Smooth muscle cell (in vitro differentiated cells): ENCODE results near the gene PITPNC1. TPM values are rescaled to one million over a fixed set of nuclear protein-coding genes. Genes with fewer than 3 reads are reported as not detected.

Experiments
- DNase-seq: peaks from one replicate; lab custom pipeline; 2025; ENCODE audit not compliant: unreplicated experiment; lab: John Stamatoyannopoulos, UW
- H2AFZ ChIP-seq: fragments of 200-600 bp; sonication (generic); 2 replicates; pipeline ENCODE4 v1.6.0; 2016; ENCODE audit warnings: antibody characterized with exemption, low read depth, mild to moderate bottlenecking
- H3F3A ChIP-seq: fragments of 200-600 bp; sonication (generic); 2 replicates; pipeline ENCODE4 v1.6.0; 2017; ENCODE audit warnings: antibody characterized with exemption, low read depth
- H3K27ac ChIP-seq: fragments of 200-600 bp; sonication (generic); 2 replicates; pipeline ENCODE4 v1.5.1; 2016; ENCODE audit warnings: low read depth, mild to moderate bottlenecking
- H3K27me3 ChIP-seq: fragments of 200-600 bp; sonication (generic); 2 replicates; pipeline ENCODE4 v1.6.1; 2016; ENCODE audit warnings: low read depth, mild to moderate bottlenecking
- H3K36me3 ChIP-seq: fragments of 200-600 bp; sonication (generic); 2 replicates; pipeline ENCODE4 v1.5.1; 2016; ENCODE audit warnings: low read depth
- H3K4me1 ChIP-seq: fragments of 200-600 bp; sonication (generic); 2 replicates; pipeline ENCODE4 v1.5.1; 2016; ENCODE audit warnings: low read depth
- H3K4me2 ChIP-seq: fragments of 200-600 bp; sonication (generic); 2 replicates; pipeline ENCODE4 v1.6.0; 2016; ENCODE audit warnings: mild to moderate bottlenecking
- H3K4me3 ChIP-seq: fragments of 200-600 bp; sonication (generic); 2 replicates; pipeline ENCODE4 v1.5.1; 2016; ENCODE audit warnings: mild to moderate bottlenecking
- H3K79me2 ChIP-seq: fragments of 200-600 bp; sonication (generic); 2 replicates; pipeline ENCODE4 v1.6.0; 2016; ENCODE audit warnings: low read depth, mild to moderate bottlenecking
- H3K9ac ChIP-seq: fragments of 200-600 bp; sonication (generic); 2 replicates; pipeline ENCODE4 v1.6.0; 2016; ENCODE audit warnings: low read depth
- H3K9me3 ChIP-seq: fragments of 200-600 bp; sonication (generic); replicated peaks from 2 replicates; pipeline ENCODE4 v1.5.1; 2016; ENCODE audit warnings: low read depth
- H4K20me1 ChIP-seq: fragments of 200-600 bp; sonication (generic); 2 replicates; pipeline ENCODE4 v1.6.0; 2016; ENCODE audit warnings: low read depth
- WGBS: methylation state at CpG from one replicate; pipeline ENCODE4 v1.1.7; 2016; ENCODE audit warnings: low lambda C conversion rate; 5-methylcytosine and 5-hydroxymethylcytosine counted together
- polyA plus RNA-seq: library from polyadenylated mRNA; unstranded; fragments of >200 nt; fragmentation: Nextera tagmentation; extraction: Ambion mirVana; gene quantifications from 2 replicates; pipeline ENCODE4 v1.2.1, GENCODE V29; 2016
- total RNA-seq: library from RNA; depleted of rRNA; stranded (reverse); fragments of >200 nt; gene quantifications from 2 replicates; pipeline ENCODE4 v1.2.3, GENCODE V29; 2014
- TF ChIP-seq, protein P1 (sequence below): fragments of 200-600 bp; sonication (generic); IDR thresholded peaks from 2 replicates; pipeline ENCODE4 v1.5.1; 2017; ENCODE audit warnings: borderline replicate concordance, mild to moderate bottlenecking, antibody characterized with exemption; ENCODE audit not compliant: insufficient read depth, poor library complexity, severe bottlenecking

The PITPNC1 gene
- total and polyA plus RNA-seq, 2 experiments from 2014 or later: 9.6 to 12.5 TPM

DNA sequence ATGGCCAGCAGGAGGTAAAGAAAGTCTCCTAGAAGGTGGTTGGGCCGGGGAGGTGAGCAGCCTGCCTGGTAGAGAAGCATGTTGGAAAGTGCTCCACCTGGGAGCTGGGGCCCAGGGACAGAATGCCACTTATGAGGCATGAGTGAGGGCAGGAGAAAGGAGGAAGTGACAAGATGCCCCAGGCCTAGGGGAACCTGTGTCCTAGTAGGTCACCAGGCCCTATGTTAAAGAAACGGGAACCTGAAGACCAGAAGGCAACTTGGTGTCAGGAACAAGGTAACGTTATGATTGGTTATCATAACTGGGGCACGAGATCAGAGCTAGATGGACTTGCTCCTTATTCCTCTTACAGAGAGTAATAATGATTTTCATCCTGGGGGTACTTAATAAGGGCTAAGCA, 34.3 kb downstream of the PITPNC1 start:
- Histone ChIP-seq H4K20me1 (no peaks in the 10 kb centered on the region), H3K9ac (no peak overlapping the region), H3K4me2 (no peak overlapping the region), H3K79me2 (peaks cover 11% of the 10 kb centered on the region), H3K4me1 (no peaks in the 10 kb centered on the region), H3K27me3 (no peaks in the 10 kb centered on the region), H3F3A (no peaks in the 10 kb centered on the region), H3K9me3 (no peaks in the 10 kb centered on the region), H2AFZ (no peak overlapping the region), H3K36me3 (no peaks in the 10 kb centered on the region), H3K27ac (no peak overlapping the region), H3K4me3 (no peak overlapping the region)
- TF ChIP-seq, protein P1, sequence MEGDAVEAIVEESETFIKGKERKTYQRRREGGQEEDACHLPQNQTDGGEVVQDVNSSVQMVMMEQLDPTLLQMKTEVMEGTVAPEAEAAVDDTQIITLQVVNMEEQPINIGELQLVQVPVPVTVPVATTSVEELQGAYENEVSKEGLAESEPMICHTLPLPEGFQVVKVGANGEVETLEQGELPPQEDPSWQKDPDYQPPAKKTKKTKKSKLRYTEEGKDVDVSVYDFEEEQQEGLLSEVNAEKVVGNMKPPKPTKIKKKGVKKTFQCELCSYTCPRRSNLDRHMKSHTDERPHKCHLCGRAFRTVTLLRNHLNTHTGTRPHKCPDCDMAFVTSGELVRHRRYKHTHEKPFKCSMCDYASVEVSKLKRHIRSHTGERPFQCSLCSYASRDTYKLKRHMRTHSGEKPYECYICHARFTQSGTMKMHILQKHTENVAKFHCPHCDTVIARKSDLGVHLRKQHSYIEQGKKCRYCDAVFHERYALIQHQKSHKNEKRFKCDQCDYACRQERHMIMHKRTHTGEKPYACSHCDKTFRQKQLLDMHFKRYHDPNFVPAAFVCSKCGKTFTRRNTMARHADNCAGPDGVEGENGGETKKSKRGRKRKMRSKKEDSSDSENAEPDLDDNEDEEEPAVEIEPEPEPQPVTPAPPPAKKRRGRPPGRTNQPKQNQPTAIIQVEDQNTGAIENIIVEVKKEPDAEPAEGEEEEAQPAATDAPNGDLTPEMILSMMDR: no peak
- 95% methylated on average over 4 of the region's 4 CpGs for WGBS
- no peak for DNase-seq

DNA sequence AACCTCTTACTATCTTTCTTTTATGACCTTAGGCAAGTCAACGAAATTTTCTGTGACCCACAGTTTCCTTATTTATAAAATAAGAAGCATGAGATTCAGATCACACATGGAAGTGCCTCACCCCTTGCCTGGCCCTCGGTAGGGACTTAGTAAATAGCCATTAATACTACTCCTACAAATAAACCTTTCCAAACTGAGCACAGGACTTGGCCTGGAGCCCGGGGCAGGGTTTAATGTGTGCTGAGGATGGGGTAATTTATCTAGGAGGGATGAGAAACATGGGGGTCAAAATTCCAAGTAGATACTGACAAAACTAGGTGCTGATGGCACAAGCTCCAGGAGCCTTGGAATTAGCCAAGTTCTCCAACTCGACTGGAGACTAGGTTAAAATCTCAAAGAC, 35.0 kb downstream of the PITPNC1 start:
- Histone ChIP-seq H3K4me2 (no peak overlapping the region), H3K79me2 (peaks cover 11% of the 10 kb centered on the region), H3K36me3 (no peaks in the 10 kb centered on the region), H3K9ac (no peak overlapping the region), H3K27me3 (no peaks in the 10 kb centered on the region), H3K9me3 (no peaks in the 10 kb centered on the region), H3F3A (no peaks in the 10 kb centered on the region), H3K4me3 (no peak overlapping the region), H3K4me1 (no peaks in the 10 kb centered on the region), H2AFZ (no peak overlapping the region), H3K27ac (no peak overlapping the region), H4K20me1 (no peaks in the 10 kb centered on the region)
- no peak for DNase-seq
- 88% methylated on average over 4 of the region's 4 CpGs for WGBS
- TF ChIP-seq, protein P1: no peak

DNA sequence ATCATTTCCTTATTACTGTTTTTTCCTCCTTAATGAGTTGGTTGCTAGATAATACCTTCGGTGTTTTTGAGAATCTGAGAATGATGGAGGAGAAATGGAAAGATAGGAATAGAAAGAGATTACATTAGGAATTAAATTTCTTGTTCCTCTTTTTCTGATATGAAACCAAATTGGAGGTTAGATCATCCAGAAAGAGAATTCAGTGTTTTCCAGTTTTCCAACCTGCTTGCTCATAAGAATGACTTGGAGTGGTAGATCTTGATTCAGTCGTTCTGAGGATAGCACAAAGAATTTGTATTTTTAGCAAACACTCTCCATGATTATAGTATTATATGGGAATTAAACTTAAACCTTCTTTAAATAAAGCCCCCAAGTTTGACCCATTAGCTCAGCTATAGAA, 35.9 kb downstream of the PITPNC1 start:
- H3K9me3 ChIP-seq: no peaks in the 10 kb centered on the region
- H2AFZ ChIP-seq: no peak overlapping the region
- no peak for DNase-seq
- 96% methylated on average over 2 of the region's 2 CpGs for WGBS
- no peaks in the 10 kb centered on the region for H3K36me3 ChIP-seq
- no peaks in the 10 kb centered on the region for H4K20me1 ChIP-seq
- no peak overlapping the region for H3K4me3 ChIP-seq
- no peak overlapping the region for H3K4me2 ChIP-seq
- no peaks in the 10 kb centered on the region for H3K27me3 ChIP-seq
- peaks cover 5% of the 10 kb centered on the region for H3K79me2 ChIP-seq
- no peak overlapping the region for H3K9ac ChIP-seq
- H3F3A ChIP-seq: no peaks in the 10 kb centered on the region
- TF ChIP-seq, protein P1: no peak
- H3K4me1 ChIP-seq: no peaks in the 10 kb centered on the region
- H3K27ac ChIP-seq: no peak overlapping the region

DNA sequence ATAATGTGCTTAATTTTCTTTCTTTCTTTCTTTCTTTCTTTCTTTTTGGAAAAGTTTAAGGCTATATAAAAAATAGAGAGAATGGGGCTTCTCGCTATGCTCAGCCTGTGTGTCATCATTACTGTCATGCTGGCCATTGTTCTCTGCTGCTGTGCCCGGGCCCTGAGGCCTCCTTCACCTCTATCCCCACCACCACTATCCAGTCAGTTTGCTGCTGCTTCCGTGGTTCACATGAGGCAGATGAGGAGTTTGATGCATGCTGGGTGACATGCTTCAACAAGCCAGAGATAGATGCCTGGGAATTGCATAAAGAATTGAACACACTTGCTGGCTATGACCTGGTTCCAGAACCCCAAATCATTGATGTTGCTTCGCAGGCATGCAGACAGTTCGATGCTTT, 36.3 kb downstream of the PITPNC1 start:
- Histone ChIP-seq H4K20me1 (no peaks in the 10 kb centered on the region), H3K9me3 (no peaks in the 10 kb centered on the region), H3K4me1 (no peaks in the 10 kb centered on the region), H3K4me3 (no peak overlapping the region), H3K36me3 (no peaks in the 10 kb centered on the region), H3K9ac (no peak overlapping the region), H2AFZ (no peak overlapping the region), H3K27ac (no peak overlapping the region), H3K27me3 (no peaks in the 10 kb centered on the region), H3K79me2 (peaks cover under 1% of the 10 kb centered on the region), H3F3A (no peaks in the 10 kb centered on the region), H3K4me2 (no peak overlapping the region)
- TF ChIP-seq, protein P1: no peak
- DNase-seq: no peak
- WGBS: 86% methylated on average over 5 of the region's 5 CpGs
